HG02973 (cell line): ENCODE results near the gene SMYD3.

Experiments used
- ATAC-seq: cut with Tn5 transposase; IDR thresholded peaks from one replicate; pipeline ENCODE4 v1.9.1; 2021; ENCODE audit warnings: moderate library complexity; ENCODE audit not compliant: unreplicated experiment

The SMYD3 gene

DNA sequence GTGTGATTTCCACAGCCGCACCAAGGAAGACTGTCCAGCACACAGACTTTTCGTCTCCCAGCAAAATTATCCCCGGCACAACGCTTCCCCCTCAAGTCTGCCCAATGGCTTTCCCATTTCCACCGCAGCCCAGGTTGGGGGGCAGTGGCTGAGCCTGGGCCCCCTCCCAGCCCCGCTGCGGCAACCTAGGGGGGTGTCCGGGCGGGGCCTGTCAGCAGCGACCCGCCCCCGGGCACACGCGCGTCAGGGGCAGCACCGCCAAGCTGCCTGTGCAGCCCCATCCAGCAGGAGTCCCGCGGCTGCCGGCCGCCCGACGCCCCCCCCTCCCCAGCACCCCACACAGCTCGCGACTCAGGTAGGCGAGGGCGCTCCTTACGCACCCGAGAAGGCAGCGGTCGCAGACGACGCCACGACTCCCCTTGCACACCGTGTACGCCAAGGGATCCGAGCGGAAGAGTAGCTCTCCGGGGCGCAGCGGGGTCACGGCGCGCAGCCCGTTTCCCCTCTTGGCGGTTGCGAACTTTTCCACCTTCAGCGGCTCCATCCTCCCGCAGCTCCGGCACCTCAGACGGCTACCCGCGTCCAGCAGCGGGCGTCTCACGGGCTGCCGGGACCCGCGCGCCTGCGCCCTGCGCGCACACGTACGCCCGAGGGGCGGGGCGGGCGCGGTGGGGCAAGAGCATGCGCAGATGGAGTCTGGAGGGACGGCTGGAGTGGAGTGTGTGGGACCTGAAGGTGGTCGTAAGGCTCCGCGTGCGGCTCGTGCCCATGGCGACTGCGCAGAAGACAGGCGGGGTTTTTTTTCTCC is at the start of gene SMYD3:
TSS of gene SMYD3 (minus strand) at position 606 of the 808 bp plus-strand sequence.
- peak; percentile 90 for ATAC-seq

DNA sequence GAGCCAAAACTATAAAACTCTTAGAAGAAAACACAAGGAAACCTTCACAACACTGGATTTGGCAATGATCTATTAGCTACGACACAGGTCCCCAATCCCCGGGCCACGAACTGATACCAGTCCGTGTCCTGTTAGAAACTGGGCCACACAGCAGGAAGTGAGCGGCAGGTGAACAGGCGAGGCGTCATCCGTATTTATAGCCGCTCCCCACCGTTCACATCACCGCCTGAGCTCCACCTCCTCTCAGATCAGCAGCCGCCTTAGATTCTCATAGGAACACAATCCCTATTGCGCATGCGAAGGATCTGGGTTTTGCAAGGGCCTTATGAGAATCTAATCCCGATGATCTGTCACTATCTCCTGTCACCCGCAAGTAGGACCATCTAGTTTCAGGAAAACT is 47.1 kb upstream of the SMYD3 start:
- no peak for ATAC-seq

DNA sequence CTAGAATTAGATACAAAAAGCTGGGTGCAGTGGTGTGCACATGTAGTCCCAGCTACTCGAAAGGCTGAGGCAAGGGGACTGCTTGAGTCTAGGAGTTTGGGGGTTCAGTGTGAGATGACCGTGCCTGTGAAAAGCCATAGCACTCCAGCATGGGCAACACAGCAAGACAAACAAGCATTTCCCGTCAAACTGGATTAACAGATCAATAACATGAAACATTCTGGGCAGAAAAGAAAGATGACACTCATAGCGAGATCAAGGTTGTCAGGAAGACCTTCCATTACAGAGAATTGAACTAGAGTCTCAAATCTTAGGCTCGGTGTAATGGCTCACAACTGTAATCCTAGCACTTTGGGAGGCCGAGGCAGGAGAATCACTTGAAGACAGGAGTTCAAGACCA is 45.0 kb upstream of the SMYD3 start:
- no peak for ATAC-seq

DNA sequence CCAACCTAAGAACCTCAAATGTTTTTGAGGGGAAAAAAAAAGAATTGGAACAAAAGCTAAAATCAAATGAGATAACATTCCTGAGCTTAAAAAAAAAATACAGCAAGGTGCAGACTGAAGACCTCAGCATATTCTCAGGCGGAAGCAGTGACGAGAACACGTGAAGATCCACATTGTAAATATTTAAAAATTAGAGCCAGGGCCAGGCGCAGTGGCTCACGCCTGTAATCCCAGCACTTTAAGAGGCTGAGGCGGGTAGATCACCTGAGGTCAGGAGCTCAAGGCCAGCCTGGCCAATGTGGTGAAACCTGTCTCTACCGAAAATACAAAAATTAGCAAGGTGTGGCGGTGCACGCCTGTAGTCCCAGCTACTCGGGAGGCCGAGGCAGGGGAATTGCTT is 43.3 kb upstream of the SMYD3 start:
- no peak for ATAC-seq

DNA sequence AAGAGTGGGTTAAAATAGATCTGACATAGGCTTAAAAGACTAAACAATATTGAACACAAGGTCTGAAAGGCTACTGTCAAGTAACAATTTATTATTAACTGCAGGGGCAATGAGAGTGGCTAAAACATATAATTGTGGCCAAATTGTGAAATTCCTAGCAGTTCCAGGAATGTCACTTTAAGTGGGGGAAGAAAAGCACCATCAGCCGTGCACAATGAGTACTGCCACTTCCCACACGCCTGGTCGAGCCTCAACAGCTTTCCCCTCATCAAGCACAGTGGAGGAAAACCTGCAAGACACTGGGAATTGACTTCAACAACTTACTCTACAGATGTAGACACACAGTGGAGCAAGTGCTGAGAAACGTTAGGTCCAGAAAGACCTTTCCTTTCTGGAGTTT is 42.6 kb upstream of the SMYD3 start:
- ATAC-seq: no peak

DNA sequence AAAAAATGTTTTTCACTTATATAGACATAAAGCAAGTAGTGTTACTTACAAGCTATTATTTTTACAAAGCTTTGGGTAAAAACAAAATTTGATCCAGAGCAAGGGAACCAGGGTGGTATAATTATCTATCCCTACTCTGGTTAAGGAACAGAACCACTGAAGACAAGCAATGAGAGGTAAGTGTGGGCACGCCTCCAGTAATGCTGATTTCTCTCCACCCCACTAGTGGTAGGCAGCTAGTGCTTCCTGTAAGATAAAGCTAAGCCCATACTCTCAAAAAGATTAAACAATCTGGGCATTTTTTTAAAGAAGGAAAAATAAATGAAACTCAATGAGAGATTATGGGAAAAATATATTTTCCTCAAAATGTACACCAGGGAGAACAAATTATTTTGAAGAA is 36.9 kb upstream of the SMYD3 start:
- no peak for ATAC-seq

DNA sequence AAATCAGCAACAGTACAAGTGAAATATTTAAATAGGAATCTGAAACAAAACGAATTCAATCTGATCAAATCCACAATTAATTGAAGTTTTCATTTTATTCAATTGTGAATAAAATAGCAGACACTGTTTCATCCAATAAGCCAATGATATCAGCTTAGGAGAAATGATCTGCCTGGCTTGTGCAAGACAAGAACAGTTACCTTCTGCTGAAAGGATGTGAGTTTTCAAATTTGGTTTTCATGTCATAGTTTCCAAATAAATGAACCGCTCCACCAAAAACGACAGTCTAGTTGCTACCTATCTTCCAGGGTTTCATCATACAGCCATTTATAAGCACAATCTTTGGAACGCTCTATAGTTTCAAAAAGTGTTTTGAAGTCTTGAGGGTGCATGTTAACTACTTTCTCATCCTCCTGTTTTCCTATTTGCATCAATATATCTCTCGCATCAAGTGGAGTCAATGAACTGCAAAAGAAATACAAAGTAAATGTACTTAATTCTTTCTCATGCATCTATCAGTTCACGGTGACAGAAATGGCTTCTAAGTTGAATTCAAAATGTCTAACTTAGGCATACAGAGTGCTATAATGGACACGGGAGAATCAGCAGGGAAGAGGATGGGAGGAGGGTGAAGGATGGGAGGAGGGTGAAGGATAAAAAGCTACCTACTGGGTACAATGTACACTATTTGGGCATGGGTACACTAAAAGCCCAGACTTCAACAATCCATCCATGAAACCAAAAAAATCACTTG is 33.8 kb upstream of the SMYD3 start:
- ATAC-seq: no peak

DNA sequence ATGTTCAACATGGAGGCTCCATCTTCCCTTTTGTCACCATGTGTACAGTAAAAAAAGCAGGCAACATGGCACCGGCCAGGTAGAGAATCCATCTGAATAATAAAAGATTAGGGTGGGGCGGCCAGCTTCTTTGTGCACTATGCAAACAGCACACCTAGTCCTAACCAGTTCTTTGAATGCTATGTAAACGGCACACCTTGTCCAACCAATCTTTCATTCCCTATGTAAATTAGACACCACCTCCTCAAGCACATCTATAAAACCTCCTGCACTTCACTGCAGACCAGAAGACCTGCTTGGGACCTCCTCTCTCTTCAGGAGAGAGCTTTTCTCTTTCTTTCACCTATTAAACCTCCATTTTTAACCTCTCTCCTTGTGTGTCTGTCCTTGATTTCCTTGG is 30.8 kb upstream of the SMYD3 start:
- no peak for ATAC-seq

DNA sequence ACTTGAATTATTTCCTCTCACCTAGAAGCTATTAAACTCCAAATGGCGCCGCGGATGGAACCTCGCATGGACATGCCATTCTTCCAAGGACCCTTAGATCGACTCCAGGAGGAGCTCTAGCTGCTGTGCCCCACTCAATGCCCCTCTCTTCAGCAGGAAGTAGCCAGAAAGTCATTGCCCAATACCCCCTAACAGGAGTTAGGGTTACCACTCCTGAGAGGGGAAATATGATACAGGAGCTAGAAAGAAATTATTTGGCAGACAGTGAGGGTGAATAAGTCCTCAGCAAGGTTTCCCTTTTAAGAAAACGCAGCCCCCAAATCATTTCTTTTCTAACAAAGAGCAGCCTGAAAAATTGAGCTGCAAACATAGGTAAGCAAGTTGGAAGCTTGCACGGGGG is 30.4 kb upstream of the SMYD3 start:
- no peak for ATAC-seq

DNA sequence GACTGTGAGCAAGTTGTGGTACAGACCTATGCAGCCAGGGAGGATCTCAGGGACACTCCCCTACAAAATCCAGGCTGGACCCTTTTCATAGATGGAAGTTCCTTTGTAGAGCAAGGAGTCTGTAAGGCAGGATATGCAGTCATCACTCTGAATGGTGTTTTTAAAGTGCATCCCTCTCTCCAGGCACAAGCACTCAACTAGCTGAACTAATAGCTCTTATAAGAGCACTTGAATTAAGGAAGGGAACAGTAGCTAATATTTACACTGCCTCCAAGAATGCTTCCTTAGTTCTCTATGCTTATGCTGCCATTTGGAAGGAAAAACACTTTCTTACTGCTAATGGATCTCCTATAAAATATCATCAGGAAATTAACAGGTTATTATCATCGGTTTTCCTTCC is 27.0 kb upstream of the SMYD3 start:
- no peak for ATAC-seq

DNA sequence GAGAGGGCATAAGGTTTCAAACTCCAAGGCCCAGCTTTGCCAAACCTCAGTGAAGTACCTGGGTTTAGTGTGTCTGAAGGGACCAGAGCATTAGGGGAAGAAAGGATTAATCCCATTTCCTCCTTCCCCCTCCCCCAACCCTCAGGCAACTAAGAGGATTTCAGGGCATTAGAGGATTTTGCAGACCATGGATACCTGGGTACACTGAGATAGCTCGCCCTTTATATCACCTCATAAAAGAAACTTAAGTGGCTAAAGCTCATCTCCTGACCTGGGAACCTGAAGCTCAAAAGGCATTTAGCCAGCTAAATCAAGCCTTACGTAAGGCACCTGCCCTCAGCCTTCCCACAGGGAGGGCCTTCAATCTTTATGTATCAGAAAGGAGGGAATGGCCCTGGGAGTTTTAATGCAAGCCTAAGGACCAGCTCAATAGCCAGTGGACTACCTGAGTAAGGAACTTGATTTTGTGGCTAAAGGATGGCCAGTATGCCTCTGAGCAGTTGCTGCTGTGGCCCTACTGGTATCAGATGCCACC is 26.4 kb upstream of the SMYD3 start:
- no peak for ATAC-seq

DNA sequence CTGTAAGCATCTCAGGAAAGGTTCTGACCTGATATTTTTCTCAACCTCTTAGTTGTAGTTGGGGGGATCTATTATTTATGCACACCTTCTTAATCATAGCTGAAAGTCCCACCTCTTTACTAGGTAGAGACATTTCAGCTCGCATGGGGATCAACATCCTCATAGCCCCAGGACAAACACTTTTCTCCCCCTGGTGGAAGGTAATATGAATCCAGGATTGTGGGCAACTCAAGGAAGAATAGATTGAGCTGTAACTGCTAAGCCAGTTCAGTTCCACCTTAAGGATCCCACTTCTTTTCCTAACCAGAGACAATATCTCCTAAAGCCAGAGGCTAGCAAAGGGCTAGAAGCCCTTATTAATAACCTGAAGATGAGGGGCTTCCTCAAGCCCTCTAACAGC is 25.4 kb upstream of the SMYD3 start:
- no peak for ATAC-seq

DNA sequence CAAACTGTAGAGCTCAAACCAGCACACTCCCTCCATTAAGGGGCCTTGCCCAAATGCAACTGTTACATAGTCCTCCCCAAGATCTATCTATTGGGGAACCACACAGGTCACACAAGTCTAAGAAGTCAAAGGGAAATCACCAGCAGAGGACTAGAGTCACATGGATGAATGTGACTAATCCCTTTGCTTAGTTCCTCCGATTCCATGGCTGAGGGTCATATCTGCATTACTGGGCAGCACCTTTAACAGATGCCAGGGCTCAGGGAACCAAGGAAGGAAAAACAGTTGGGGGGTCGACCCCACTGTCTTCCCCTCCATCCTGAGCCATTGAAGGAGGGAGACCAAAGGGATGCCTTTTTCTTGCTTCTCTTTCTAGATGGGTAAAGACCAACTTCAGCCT is 23.4 kb upstream of the SMYD3 start:
- ATAC-seq: no peak

DNA sequence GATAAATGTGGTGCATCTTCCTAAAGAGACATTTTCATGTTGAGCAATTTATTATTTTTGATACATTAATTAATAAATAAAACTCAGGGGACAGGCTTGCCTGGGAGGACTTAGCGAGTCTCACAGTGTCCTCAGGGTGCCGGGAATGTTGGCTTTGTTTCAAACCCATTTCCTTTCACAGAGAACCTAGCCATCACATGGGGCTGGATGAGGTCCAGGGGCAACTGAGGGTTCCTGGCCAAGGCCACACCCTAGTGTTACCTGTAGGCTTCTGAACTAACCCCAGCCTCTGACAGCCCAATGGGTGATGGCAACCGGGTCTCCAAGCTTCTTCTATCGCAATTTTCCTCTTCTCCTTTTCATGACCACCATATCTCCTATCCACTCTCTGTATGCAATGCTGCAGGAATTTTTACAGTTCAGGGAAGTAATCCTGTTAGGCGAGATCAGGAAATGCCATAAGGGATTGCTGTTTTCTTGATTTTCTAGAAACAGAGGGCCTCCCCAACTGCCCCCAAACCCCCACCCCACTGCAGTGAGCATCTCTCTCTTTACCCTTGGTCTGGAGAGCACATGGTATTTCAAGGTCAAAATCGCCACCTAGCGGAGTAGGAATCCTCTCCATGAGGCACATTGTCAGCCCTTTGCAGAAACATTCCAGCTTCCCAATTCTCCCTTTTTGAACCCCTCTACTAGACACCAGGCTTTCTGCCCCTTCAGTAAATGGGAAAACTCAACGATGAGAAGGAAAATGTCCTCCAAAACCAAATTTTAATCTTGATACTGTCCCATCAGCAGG is 22.1 kb upstream of the SMYD3 start:
- no peak for ATAC-seq

DNA sequence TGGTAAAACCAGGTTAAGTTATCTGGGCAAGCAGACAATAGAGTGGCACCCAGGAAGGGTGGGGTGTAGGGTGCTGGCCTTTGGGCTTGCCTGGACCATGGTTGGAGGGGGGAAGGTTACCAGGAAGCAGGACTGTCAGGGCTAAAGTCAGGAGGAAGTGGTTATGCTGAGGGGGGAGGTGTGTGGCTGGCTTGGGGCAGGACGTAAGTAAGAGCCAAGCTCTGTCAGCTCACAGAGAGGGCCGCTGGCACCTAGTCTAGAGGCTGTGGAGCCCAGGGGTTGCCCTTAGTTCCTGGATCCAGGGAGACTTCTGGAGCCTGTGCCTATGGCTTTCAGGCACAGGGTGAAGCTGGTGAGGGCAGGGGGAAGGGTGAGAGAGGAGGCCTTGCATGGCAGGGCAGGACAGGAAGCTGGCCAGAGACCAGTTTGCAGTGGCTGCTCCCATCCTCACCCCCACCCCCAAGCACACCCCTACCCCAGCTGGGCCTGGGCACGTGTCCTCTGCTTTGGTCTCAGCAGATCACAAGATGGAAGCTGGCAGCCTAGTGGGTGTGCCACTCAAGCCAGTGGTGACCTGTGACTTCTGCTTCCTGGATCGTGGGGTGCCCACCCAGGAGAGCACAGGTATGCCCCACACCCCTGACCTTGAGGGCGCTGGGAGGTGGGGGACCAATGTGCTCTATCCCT is 20.5 kb upstream of the SMYD3 start:
- ATAC-seq: no peak

DNA sequence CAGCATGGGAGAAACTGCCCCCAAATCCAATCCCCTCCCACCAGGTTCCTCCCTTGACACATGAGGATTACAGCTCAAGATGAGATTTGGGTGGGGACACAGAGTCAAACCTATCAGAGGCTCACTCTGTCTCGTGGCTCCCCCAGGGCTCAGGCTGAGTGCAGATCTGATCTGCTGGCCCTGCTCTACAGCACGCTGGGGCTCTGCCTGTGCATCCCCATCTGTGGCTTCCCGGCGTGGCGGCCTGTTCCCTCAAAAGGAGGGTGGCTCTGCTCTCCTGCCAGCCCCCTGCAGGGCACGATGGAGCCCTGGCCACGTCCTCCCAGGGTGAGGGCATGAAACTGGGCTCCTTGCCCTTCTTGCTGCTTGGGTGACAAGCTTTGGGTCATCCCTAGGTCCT is 19.8 kb upstream of the SMYD3 start:
- ATAC-seq: no peak

DNA sequence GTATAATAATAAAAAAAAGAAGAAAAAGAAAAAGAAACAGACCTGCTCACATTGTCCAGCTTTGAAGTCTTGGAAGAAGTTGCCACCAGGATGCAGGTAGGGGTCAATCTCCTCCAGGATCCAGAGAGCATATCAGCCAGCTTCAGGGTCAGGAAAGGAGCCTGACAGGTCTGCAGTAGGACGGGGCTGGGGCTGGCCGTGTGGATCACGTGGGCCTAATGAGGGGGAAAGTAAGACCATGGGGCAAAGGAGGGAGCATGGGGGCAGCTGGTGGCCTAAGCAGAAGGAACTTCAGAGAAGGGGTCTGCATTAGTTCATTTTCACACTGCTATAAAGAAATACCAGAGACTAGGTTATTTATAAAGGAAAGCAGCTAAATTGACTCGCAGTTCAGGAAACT is 19.3 kb upstream of the SMYD3 start:
- ATAC-seq: no peak

DNA sequence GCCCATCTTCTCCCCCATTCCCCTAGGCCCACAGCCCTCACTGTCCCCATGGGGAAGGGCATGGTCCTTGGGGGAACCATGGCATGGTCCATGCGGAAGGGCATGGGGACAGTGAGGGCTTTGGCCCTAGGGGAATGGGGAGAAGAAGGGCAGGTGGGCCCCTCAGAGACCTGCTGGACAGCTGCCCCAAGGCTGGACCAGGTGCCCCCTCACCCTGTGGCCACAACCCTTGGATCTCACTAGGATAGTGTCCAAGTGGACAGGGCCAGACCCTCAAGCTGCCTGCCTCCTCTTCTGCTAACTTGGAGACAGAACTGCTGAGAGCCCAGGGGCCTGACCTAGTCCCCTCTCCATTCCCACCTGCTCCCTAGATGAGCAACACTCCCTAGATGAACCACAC is 12.4 kb upstream of the SMYD3 start:
- ATAC-seq: no peak

DNA sequence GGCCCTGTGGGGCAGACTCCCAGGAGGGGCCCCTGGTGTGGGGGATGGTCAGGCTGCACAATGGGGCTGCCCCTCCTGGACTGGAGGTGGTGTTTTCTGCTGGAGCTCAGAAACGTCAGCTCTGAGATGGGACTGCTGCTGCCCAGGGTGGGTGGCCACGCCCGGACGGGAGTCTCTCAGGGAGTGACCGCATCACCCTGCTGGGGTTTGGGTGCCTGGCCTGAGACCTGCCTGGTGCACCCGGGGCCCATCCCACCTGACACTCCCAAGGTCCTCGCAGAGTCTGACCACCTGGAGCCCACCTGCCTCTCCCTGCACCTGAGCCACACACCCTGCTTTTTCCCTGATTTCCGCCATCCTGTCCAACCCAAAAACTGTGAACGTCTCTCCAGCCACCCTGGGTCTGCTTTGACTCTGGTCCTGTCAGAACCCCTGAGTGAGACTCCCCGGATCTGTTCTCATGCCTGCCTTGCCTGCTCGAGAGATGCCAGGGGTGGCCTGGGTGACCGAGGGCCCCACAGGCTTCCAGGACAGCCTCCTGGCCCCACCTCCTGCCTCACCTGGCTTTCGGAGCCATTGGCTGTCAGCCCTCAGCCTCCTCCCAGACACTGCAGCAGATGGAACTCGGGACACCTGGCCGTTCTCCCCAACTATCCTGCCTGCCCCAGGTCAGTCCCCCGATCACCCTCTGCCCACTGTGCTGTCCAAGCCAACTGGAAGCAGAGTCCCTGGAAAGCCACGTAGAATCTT is 11.6 kb upstream of the SMYD3 start:
- ATAC-seq: no peak

DNA sequence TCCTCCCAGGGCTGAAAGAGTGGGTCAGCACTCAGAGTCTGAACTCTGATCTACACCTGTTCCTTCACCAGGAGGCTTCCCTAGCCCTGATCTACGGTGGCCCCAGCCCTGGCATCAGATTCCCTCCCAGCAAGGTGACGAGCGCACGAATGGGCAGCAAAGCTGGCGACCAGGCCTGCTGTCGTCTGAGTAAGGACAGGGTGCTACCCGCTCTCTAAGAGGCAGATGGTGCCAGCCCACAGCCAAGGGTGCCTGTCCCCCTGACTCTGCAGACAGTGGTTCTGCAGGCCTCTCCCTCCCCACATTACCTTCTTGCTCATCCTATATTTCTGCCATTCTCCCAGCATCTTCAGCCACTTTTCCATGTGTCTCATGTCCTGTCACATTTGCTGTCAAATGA is 10.3 kb upstream of the SMYD3 start:
- ATAC-seq: no peak
